Measurements from ENCODE around the gene SRP68.
A peak's percentile ranks its signal among the peaks of the same experiment; 100 is the strongest.

The SRP68 gene

DNA sequence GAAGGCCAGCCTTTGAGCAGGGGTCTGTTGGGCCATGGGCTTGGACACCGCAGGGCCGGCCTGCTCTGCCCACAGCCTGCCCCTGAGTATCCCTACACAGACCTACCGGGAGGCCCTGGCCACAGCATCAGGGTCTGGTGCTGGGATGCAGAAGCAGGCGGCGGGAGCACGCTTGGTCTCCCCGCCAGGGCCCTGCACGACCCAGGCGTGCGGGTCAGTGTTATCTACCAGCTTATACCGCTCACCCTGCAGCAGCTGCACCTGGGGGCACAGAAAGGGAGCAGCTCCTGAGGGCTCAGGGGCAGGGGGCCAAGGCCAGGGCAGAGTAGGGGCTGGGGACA is 54.0 kb downstream of the SRP68 start:
- no peak for DNase-seq (ENCODE audit: low read depth in 2 of 2)

DNA sequence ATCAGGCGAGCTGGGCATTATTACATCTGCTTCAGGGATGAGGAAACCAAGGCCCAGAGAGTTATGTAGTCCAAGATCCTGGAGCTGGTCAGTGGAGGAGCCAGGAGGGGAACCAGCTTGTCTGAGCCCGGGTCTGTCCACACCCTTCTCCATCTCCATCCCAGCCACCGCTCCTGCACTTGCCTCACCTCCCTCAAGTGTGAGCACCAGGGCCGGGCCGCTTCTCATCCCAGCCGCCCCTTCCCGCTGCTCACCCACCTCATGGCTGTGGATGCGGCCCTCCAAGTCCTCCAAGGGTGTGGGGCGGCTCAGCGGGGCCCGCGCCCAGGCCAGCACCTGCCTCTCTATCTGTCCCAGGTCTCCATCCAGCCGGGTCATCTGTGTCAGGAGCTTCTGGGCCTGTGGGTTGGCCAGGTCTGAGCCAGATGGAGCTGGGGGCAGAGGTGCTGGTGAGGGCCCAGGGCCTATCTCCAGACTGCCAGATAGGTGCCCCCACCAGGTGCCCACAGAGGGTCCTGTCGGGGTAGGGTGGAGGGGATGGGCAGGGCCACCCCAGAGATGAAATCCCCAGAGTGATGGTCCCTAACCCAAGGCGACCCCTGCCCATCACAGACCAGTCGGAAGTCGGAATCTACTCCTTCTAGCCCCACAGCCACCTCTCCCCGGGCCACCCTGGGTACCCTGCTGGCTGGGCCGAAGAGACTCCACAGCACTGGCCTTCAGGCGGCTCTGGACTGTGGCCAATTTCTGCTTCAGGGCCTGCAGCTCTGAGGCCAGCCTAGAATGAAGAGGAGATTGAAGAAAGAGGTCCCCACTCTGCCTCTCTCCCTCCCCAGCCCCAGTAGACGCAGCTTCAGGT is 54.6 kb downstream of the SRP68 start:
- DNase-seq (ENCODE audit: low read depth in 2 of 2), result no peak

DNA sequence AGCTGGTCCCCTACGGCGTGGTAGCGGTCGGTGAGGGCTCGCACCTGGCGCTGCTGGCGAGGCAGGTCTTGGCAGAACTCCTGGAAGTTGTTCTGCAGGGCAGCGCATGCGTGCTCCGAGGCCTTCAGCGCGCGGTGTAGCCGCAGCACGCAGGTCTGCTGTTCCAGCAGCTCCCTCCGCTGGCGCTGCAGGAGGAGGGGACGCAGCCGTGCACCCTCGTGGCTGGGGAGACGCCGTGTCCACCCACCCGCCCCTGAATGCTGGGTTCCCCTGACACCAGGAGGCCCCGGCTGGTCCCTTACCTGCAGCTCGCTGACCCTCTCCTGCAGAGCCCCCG is 57.4 kb downstream of the SRP68 start:
- DNase-seq (ENCODE audit: low read depth in 2 of 2), result no peak

DNA sequence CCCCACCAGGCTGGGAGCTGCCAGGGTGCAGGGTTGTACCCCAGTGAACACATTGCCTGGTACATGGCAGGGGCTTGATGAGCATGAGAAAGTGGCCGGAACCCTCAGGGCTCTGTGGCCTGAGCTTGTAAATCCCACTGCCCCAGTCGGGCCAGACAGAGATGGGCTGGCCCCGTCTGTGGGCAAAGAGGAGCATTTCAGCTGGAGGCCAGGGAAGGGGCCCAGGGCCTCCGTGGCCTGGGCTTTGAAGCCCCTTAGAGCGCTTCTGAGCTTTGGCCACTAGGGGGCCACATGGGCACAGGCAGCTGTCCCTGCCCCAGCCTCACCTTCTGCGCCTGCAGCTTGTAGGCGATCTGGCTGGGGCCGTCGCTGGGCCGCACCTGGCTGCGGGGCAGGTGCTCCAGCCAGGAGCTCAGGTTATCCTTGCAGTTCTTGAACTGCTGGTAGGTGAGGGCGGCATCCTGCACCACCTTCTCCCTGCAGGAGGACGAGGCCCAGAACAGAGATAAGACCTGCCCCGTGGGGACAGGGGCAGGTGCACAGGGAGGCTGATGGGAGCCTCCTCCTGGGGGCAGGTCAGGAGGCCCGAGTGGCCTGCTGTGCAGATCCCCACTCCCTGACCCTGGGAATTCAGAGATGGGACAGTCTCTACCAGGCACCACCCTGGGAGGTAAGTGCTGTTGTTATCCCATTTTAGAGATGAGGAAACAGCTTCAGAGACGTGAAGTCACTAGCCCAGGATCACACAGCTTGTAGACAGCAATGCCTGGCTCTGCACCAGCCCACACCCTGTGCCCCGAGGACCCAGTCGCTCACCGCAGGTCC is 58.0 kb downstream of the SRP68 start:
- peak; percentile 59 to 73 for DNase-seq (ENCODE audit: low read depth in 2 of 2)

DNA sequence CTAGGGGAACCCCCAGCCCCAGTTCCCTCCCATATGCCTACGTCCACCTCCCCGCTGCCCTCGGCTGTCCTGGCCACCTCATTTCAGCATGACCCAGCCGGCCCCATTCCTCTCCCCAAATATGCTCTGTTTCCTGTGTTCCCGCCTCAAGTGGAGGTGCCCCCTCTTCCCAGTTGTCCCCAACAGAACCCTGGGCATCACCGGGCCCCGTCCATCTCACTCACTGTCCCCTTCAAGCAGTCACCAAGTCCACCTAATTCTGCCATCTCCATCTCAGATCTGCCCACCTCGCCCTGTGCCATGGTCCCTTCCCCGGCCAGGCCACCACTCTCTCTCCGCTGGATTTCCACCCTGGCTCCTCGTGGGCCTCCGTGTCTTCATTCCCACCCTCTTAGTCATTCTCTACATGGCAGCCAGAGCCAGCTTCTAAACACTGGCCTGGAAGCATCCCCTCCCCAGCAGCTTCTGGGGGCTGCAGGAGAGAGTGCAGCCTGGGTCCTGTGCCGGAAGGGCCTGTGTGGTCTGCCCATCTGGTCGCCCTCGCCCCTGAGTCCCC is 58.9 kb downstream of the SRP68 start:
- DNase-seq (ENCODE audit: low read depth in 2 of 2), result no peak

DNA sequence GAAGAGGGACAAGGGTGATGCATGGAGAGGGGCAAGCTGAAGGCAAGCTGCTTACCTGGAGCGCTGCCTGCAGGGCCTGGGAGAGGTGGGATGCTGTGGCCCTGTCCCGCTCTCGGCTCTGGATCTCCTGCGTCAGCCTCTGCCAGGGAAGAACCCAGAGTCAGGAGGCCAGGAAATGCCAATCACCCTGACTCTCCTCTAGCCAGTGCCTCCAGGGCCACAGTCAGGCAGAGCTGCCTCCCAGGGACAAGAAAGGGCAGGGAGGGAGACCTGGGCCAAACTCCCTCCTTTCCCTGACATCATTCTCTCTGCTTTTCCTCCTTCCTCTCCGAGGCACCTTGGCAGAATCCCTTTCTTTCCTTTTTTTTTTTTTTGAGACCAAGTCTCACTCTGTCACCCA is 60.4 kb downstream of the SRP68 start:
- no peak for DNase-seq (ENCODE audit: low read depth in 2 of 2)

DNA sequence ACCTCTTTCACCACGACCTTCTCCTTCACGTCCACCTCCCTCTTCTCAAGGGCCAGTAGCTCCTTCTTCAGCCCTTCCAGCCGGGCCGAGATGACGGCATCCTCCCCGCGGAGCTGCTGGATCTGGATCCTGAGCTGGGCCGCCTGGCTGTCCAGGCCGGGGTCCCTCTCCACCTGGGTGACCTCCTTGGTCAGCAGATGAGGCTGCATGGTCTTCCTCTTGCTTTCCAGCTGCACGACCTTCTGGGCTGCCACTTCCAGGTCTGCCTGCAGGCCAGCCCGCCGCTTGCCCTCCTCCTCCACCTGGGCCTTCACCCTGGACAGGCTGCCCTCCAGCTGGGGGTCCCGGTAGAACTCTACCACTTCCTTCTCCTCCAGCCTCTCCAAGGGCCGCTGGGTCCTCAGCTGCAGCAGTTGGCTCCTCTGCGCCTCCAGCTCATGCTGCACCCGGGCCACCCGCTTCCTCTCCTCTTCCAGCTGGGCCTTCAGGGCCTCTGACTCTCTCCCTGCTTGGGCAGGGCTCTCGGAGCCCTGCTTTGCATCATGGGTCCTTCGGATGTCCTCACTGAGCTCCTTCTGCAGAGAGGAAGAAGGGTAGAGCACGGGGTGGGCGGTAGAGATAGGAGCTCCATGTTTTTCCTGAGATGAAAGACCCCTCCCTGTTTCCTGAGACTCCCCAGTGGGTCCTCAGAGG is 62.2 kb downstream of the SRP68 start:
- DNase-seq (ENCODE audit: low read depth in 2 of 2), result no peak

DNA sequence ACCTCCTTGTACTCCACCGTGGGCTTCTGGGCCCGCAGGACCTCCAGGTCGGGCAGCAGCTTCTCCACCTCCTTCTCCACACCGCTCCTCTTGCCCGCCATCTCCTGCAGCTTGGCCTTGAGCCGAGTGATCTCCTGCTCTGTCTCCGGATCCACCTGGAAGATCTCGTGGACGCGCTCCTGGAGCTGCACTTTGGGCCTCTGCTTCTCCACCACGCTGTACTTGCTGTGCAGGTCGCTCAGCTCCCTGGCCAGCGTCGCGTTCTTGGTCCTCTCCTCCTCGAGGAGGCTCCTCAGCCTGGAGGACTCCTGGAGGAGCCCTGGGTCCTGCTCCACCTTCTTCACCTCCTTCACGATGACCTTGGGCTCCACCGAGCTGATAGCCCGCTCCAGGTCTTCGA is 62.9 kb downstream of the SRP68 start:
- no peak for DNase-seq (ENCODE audit: low read depth in 2 of 2)

DNA sequence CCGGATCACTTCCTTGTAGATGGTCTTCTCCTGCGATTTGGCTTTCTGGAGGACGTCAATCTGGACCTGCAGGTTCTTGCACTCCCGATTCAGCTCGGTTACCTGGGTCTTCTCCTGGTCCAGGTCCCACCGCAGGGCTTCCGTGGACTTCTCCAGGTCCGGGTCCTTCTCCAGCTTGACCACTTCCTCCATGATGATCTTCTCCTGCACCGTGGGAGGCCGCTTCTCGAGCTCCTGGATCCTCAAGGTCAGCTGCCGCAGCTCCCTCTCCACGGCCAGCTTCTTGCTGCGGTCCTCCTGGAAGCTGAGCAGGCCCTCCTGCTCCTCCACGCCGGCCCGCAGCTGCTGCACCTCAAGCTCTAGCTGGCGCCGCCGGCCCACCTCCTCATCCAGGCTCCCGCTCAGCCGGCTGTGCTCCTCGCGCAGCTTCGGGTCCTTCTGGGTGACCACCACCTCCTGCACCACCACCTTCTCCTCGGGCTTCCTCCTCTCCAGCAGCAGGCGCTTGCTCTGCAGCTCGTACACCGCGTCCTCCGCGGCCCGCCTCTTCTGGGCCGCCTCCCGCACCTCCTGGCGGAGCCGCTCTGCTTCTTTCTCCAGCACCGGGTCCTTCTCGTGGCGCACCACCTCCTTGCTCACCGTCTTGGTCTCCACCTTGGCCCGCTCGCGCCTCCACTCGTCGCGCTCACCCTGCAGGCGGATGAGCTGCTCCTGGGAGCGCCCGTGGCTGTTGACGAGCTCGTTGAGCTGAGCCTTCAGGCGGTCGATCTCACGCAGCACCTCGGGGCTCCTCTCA is 63.5 kb downstream of the SRP68 start:
- no peak for DNase-seq (ENCODE audit: low read depth in 2 of 2)

DNA sequence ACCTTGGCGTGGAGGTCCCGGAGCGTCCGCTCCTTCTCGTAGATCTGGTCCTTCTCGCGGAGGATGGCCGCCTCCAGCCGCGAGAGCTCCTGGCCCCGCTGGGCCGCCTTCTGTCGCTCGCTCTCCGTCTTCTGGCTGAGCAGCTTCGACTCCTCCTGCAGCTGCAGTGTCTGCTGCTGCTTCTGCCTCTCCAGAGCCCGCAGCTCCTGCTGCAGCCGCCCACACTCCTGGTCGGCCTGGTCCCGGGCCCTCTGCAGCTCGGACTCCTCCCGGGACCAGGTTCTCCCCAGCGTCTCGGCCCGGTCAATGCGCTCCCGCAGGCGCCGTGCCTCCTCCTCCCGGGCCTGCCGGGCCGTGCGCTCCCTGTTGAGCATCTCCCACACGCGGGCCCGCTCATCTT is 64.1 kb downstream of the SRP68 start:
- DNase-seq (ENCODE audit: low read depth in 2 of 2), result no peak

DNA sequence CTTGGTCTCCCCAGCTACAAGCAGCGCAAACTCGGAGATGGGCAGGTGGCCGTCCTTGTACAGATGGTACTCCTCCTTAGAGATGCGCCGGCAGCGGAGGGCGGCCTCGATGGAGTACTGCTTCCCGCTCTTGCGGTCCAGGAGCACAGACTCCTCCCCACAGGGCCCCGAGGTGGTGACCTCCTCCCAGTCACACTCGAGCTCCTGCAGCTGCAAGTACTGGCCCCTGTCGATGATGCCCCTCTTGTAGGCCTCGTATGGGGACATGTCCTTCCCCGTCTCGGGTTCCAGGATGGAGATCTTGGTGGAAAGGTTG is 64.5 kb downstream of the SRP68 start:
- DNase-seq (ENCODE audit: low read depth in 2 of 2), result no peak

DNA sequence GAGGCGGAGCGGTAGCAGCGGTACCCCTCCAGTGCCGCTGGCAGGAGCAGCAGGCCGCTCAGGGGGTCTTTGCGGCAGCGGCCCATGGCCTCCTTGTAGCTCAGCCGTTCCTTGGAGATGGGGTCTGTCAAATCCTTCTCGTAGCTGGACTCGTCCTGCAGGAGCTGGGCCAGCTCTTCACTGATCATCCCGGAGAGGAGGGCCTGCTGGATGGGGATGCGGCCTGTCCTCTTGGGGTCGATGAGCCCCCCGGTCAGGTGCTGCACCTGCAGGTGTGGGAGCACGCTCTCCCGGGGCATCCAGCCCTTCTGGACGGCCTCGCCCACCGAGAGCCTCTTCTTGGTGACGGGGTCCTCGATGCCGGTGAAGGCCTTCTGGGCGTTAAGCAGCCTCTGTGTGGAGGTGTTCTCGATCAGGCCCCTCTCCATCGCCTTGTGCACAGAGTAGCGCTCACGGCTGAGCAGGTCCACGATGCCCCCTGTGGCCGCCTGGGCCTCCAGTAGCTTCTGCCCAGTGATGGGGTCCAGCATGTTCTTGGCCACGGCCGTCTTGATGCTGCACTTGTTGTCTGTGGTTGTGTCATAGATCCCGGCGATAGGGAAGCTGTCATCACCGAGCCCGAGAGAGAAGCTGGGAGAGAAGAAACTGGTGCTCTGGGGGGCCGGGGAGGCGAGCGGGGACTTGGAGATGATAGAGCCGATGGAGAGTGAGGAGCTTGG is 65.0 kb downstream of the SRP68 start:
- DNase-seq (ENCODE audit: low read depth in 2 of 2), result no peak

DNA sequence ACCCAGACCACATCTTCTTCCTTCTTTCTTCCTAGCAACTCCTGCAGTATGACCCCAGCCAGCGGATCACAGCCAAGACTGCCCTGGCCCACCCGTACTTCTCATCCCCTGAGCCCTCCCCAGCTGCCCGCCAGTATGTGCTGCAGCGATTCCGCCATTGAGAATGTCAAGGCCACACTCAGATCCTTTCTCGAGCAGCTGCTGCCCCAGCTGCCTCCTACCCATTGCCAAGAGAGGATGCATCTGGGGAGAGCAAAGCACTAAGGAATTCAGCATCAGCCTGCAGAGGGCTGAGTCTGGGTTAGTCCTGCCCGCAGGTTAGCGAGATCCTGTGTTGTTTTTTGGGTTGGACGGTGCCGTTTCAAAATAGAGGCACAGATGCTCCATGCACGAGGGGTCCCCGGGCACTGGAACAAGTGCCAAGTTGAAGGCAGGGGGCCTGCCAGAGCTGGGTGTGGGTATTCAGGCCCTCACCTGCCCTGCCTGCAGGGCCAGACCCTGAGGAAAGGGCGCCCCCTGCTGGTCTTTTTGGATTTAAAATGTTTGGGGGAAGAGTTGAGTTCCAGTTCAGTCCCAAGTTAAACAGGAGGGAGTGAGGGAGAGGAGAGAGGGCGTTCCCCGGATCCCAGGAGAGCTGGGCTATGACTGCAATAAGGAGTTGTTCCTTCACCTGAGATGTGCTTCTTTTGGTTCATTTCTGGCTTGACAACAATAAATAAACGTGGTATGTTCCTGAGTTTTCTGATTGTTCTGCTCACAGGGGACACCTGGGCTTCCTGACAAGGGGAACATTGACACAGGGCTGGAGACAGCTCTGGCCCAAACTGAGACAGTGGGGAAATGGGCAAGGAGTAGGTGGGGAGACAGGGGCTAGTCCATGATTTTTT is 66.8 kb downstream of the SRP68 start:
- DNase-seq (ENCODE audit: low read depth in 2 of 2), result peak; percentile 63 to 85

DNA sequence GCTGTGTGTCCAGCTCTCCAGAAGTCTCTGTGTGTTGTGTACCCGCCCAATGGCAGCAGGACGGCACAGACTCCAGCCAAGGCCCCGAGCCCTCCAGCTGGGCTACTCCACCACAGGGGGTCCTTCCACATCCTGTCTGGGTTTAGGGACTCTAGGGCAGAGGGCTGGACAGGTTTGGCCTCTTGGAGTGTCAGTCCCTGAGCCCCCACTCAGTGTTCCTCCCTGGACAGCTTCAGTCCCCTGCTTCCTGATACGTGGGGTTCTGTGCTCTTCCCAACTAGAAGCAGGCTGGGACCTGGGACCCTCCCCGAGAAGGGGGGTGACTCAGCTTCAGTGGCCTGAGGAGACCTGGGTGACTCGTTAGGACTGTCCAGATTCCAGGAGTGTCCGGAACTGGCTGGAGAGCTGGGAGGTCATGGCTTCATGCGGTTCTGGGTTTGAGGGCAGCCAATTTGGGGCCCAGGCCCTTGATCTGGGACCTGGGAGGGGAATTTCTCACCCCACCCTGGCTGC is 67.5 kb downstream of the SRP68 start:
- DNase-seq (ENCODE audit: low read depth in 2 of 2), result no peak

DNA sequence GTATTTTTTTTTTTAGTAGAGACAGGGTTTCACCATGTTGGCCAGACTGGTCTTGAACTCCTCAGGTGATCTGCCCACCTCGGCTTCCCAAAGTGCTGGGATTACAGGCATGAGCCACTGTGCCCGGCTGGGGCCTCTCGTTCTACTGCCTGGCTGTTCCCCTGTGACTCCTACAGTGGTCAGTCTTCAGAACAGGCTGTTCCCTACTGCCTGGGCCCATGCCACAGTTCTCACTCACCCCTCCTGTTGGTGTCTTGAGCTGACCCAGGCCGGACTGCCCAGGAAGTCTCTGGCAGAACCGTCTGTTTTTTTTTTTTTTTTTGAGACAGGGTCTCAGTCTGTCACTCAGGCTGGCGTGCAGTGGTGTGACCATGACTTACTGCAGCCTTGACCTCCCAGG is 68.4 kb downstream of the SRP68 start:
- no peak for DNase-seq (ENCODE audit: low read depth in 2 of 2)

DNA sequence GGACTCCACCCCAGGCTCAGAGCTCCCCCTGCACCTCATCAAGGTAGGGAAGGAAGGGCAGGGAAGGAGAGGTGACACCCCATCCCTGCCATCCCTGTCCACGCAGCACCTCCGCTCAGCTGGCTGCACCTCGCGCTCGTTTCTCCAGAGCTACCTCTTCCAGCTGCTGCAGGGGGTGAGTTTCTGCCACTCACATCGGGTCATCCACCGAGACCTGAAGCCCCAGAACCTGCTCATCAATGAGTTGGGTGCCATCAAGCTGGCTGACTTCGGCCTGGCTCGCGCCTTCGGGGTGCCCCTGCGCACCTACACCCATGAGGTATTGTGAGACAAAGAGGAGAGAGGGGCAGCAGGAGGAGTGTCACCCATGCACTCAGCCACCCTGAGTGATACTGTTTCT is 70.2 kb downstream of the SRP68 start:
- no peak for DNase-seq (ENCODE audit: low read depth in 2 of 2)

DNA sequence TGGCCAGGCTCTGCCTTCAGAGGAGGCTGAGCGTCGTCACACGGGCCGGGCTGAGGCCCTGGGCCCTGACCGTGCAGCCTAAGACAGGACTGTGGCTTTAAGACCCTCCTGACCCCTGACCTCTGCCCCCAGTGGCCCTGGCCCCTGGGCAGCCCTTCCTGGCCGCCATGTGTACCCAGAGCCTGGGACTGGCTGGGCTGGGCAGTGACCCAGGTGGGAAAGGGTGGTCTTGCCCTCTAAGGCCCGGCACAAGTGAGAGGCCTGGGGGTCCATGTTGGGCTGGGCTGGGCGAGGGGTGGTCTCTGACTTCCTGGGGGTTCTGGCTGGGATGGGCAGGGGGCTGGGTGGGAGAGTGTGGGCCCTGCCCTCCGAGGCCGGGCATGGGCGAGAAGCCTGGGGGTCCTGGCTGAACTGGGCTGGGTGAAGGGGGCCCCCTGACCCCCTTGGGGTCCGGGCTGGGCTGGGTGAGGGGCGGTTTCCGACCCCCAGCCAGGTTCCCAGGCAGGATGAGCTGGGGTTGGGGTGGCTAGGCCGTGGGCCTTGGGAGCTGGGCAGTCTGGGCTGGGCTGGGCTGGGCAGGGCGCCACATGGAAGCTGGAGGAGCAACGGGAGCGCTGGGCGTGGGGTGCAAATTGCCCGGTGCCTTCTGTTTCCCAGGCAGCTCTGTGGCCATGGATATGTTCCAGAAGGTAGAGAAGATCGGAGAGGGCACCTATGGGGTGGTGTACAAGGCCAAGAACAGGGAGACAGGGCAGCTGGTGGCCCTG is 71.4 kb downstream of the SRP68 start, which contains the start of gene CDK3:
Gene CDK3 (plus strand): TSS at position 101 of the 767 bp plus-strand sequence. CDS start 571 bp downstream, at position 672.
- DNase-seq (ENCODE audit: low read depth in 2 of 2), result no peak

DNA sequence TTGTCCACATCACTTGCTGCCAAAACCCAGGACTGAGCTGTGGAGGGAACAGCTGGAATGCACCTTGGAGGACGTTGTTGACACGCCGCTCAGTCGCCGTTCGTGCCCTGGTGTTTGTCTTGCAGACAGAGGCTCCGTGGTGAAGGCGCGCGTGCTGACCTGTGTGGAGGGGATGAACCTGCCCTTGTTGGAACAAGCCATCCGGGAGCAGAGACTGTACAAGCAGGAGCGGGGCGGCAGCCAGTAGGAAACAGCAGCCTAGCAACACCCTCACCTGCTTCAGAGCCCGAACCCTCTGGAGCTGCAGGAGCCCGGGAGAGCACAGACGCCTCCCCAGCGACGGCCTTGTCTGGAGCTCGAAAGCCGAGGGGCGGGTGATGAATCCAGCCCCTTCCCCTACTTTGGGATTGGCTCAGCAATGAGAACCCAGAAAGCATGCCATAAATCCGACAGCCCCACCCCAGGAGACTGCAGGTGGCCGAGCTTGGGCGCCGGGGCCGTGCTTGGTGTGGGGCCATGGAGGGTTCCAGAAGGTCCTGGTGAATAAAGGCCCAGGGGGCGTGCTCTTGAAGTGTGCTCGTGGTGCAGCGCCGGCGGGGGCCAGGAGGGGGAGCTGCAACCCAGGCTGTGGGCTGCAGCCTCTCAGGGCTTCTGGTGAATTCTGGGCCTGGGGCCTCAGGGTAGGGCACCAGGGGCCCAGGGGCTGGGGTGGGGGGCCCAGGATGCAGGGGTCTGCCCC is 72.1 kb downstream of the SRP68 start:
- peak in 1 of 2 experiments; percentile 65 for DNase-seq (ENCODE audit: low read depth in 2 of 2)
